DMS 273 (cell line): ENCODE measurements around the gene KLHDC1.
"Not testable (repeated sequence)": the region's sequence is repeated elsewhere in the genome, so short reads cannot be mapped to it uniquely, and the experiment has no call there.

Experiments used
- DNase-seq: peaks from one replicate; lab custom pipeline; 2025; ENCODE audit not compliant: unreplicated experiment; lab: John Stamatoyannopoulos, UW

The KLHDC1 gene, protein sequence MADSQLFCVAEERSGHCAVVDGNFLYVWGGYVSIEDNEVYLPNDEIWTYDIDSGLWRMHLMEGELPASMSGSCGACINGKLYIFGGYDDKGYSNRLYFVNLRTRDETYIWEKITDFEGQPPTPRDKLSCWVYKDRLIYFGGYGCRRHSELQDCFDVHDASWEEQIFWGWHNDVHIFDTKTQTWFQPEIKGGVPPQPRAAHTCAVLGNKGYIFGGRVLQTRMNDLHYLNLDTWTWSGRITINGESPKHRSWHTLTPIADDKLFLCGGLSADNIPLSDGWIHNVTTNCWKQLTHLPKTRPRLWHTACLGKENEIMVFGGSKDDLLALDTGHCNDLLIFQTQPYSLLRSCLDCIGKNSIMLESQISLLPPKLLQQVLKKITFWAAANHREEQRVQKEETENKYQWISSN

DNA sequence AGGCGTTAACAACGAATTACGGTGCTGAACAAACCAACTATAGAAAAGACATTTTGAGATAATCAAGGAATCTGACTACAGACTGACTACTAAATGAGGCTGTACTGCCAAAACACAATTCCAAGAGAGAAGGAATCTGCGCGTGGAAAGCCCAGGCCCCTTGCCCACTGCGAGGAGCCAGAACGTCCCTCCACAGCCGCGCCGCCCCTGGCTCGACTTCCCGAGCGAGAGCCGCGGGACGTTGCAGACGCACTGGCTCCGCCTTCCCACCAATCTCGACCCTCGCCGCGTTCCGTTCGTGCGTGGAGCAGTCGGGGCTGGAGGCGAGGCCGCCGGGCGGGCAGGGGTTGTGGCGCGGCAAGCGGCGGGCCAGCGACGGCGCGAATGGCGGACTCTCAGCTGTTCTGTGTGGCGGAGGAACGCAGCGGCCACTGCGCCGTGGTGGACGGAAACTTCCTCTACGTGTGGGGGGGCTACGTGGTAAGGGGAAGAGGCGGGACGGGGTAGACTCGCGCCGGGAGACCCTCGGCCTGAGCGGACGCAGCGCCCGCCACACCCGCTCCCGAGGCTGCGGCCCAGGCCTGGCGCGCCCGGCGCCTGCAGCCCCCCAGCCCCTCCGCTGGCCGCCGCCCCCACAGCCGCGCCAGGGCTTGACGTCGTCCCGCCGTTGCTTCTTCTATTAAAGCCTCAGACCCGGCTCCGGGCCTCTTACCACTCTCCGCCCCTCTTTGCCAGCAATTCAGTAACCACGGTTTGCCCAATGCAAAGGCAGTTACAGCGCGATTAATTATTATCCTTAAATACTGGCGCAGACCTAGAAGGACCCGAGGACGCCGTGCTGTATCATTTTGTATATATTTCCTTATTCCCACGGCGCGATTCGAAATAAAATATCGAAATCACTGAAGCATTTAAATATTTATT, at the start of gene KLHDC1:
Gene KLHDC1 (plus strand): TSS at position 310 of the 924 bp plus-strand sequence. CDS start 75 bp downstream, at position 385.
- DNase-seq: peak; percentile 88

- DNase-seq: no peak
Measured at GRCh38 chr14:49653508-49653907, 39.4 kb upstream of the KLHDC1 start.

GRCh38 chr14:49654511-49654910, 38.4 kb upstream of the KLHDC1 start:
- no peak for DNase-seq

DNA sequence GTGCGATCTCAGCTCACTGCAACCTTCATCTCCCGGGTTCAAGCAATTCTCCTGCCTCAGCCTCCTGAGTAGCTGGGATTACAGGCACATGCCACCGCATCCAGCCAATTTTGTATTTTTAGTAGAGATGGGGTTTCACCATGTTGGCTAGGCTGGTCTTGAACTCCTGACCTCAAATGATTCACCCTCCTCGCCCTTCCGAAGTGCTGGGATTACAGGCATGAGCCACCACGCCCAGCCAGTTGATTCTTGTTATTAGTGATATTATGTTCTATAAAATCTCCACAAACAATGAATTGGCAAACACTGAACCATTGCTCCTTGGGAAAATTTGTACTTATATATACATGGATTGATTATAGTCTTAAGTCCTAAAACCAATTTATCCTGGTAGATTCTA, 35.4 kb upstream of the KLHDC1 start:
- DNase-seq: not testable (repeated sequence)

- no peak for DNase-seq
Measured at GRCh38 chr14:49659526-49660455, 33.1 kb upstream of the KLHDC1 start.

GRCh38 chr14:49670475-49670874, 22.4 kb upstream of the KLHDC1 start:
- no peak for DNase-seq

GRCh38 chr14:49673586-49673985, 19.3 kb upstream of the KLHDC1 start:
- DNase-seq: no peak

GRCh38 chr14:49677643-49678042, 15.3 kb upstream of the KLHDC1 start:
- DNase-seq: no peak

DNA sequence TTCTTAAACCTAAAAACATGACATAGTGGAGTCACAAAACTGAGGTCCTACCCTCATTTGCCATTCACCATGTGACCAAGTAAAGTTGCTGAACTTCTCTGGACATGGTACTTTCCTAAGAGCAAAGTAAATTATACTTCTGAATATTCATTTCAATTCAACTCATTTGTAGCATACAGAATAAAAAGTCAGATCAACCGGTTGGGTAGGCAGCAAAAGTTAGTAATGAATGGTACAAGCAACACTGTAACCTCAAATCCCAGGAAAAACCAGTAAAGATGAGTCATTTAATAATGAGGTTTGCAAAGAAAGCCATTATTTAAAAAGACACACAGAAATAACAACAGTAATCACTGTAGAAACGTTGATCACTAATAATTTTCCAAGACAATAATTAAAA, 13.6 kb upstream of the KLHDC1 start:
- DNase-seq: no peak

DNA sequence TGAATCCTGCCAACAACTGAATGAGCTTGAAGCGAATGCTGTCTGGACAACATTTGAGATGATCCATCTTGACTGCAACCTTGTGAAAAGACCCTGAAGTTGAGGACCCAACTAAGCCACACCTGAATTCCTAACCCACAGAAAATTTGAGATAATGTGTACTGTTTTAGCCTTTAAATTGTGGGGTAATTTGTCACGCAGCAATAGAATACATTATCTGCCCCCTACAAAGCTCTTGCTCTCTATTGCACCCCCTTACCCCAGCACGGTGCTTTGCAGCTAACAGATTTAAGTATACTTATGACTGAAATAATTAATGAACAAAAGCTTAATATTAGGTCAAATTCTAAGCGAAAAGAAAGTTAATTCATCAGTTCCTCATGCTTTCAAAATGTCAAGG, 6.5 kb upstream of the KLHDC1 start:
- no peak for DNase-seq

DNA sequence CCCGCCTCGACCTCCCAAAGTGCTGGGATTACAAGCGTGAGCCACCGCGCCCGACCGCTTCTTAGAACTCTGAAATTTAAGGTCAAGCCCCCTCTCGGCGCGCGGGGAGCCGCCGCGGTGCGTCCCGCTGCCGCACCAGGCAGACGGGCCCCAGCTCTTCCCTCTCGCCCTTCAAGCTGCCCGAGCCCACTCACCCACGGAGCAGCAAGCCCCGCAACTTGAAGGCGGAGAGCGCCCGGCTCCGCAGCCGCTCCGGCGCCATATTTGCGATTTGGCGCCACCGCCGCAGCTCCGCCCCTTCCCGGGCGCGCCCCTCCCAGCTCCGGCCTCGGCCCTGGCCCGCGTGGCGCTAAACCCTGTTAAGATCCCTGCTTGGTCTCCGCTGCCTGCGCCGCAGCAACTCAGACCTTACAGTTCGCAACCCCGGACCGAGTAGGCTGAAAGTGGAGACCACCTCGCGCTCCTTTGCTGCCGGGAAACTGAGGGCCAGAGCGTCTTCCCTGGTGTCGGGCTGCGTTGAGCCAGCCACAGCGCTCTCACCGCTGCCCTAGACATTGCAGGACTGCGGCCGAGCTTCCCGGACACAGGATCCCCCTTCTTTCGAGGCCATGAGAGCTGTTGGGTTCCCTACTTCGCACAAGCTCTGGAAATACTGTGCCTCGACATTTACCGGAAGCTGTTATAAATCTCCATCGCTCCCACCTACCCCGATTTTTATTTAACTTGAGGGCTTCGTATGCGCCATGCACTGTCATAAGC, 4.8 kb upstream of the KLHDC1 start, which contains the start of gene POLE2:
Gene POLE2 (minus strand): TSS at position 273 of the 759 bp plus-strand sequence. CDS start 11 bp downstream, at position 262.
- DNase-seq: peak; percentile 93

DNA sequence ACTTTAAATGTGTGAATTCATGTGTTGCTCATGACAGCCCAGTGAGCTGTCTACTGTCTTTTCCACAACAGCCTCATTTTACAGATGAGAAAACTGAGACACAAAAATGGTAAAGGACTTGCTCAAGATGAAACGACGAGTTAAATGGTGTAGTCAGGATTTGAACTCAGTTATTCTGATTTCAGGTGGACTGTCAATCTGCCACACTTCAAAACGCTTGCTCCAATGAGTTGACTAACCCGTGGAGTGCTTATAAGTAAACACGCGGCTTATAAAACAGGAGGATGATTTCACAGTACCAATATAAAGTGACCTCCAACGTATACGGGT, 4.3 kb upstream of the KLHDC1 start:
- DNase-seq: no peak

GRCh38 chr14:49691031-49691430, 1.9 kb upstream of the KLHDC1 start:
- peak; percentile 51 for DNase-seq

- no peak for DNase-seq
Measured at GRCh38 chr14:49692193-49692757, 645 bp upstream of the KLHDC1 start.

DNA sequence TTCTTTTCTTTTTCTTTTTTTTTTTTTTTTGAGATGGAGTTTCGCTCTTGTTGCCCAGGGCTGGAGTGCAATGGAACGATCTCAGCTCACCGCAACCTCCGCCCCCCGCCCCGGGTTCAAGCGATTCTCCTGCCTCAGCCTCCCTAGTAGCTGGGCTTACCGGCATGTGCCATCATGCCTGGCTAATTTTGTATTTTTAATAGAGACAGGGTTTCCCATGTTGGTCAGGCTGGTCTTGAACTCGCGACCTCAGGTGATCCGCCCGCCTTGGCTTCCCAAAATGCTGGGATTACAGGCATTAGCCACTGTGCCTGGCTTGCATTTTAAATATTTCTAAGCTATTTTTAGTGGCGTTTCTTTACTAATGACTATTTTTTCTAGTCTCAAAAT, 810 bp downstream of the KLHDC1 start:
- not testable (repeated sequence) for DNase-seq

DNA sequence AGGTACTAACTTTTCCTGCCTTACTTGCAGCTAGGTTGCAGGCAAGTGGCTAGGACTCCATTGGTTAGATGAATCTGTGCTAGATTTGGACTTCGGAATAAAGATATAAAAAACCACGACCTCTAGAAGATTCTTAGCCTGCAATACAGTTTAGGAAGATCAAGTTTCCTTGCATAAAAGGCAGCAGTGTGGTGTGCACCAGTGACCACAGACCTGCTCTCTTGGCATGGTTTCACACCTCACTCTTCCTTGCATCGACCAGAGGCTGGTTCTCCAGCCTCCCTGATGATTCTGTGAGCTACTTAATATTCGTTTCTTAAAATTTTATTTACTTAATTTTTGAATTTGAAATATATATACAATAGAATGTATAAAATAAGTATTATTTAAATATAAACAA, 9.8 kb downstream of the KLHDC1 start:
- DNase-seq: no peak

DNA sequence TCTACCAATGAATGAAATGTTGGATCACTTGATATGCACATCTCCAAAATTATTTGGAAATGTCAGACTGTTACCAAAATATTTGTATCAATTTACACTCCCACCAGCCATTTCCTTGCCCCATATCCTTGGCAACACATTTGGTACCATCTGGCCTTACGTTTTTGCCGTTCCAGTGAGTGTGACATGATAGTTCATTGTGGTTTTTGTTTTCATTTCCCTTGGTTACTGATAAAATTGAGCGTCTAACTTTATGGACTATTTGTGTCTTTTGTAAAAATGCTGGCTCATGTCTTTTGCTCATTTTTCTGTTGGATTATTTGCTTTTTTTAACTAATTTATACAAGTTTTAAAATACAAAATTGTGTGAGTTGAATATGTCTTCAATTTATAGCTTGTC, 11.0 kb downstream of the KLHDC1 start:
- peak; percentile 66 for DNase-seq

DNA sequence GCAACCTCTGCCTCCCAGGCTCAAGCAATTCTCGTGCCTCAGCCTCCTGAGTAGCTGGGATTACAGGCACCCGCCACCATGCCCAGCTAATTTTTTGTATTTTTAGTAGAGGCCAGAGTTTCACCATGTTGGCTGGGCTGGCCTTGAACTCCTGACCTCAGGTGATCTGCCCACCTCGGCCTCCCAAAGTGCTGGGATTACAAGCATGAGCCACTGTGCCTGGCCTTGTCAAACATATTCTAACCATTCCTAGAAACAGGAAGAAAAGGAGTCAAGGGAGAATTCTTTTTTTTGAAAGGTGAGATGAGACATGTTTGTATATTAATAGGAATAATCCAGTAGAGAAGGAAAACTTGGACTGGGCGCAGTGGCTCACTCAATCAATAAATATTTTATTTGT, 11.6 kb downstream of the KLHDC1 start:
- DNase-seq: not testable (repeated sequence)

GRCh38 chr14:49710993-49711392, 18.1 kb downstream of the KLHDC1 start:
- DNase-seq: not testable (repeated sequence)

DNA sequence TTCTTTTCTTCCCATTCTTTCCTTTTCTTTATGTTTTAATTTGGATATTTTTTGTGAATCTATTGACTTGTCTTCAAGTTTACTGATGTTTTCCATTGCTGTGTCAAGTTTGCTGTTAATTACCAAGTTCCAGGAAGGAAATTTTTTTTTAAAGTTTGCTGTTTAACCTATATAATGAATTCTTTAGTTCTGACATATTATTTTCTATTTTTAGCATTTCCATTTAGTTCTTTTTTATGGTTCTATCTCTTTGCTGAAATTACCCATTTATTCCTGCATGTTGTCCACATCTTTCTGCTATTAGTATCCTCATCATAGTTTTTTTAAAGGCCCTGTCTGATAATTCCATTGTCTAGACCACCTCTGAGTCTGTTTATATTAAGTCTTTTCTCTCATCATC, 27.8 kb downstream of the KLHDC1 start:
- DNase-seq: no peak
